Astrocyte (in vitro differentiated cells and primary cell): ENCODE results near the gene ENOPH1. TPM values are rescaled to one million over a fixed set of nuclear protein-coding genes. Genes with fewer than 3 reads are reported as not detected.
"Not testable (repeated sequence)": the region's sequence is repeated elsewhere in the genome, so short reads cannot be mapped to it uniquely, and the experiment has no call there.

Experiments used
- DNase-seq: peaks from one replicate; pipeline ENCODE4 v3.0.0-alpha.2; 2010; ENCODE audit warnings: low read depth
- FAIRE-seq: peaks from 2 replicates; lab custom pipeline; 2011; peaks lifted over from hg19 to GRCh38; lab: Jason Lieb, UNC
- H2AFZ ChIP-seq: 2 replicates; pipeline ENCODE4 v1.6.0; 2012; ENCODE audit warnings: low read depth, low read length, inconsistent platforms
- H3K27ac ChIP-seq: 2 replicates; pipeline ENCODE4 v1.5.1; 2011; ENCODE audit warnings: low read depth, low read length, inconsistent platforms
- H3K27me3 ChIP-seq: 2 replicates; pipeline ENCODE4 v1.6.0; 2011; ENCODE audit warnings: low read length, inconsistent platforms; ENCODE audit not compliant: insufficient read depth
- H3K36me3 ChIP-seq: 2 replicates; pipeline ENCODE4 v1.5.1; 2011; ENCODE audit warnings: low read length, inconsistent platforms; ENCODE audit not compliant: insufficient read depth
- H3K4me1 ChIP-seq: 2 replicates; pipeline ENCODE4 v1.5.1; 2011; ENCODE audit warnings: low read length, inconsistent platforms; ENCODE audit not compliant: insufficient read depth
- H3K4me2 ChIP-seq: 2 replicates; pipeline ENCODE4 v1.6.0; 2012; ENCODE audit warnings: low read length, inconsistent platforms
- H3K4me3 ChIP-seq: 2 replicates; pipeline ENCODE4 v1.5.1; 2011; ENCODE audit warnings: low read depth, mild to moderate bottlenecking, low read length, inconsistent platforms; ENCODE audit not compliant: insufficient read depth
- H3K79me2 ChIP-seq: 2 replicates; pipeline ENCODE4 v1.6.0; 2012; ENCODE audit warnings: mild to moderate bottlenecking, low read length, inconsistent platforms; ENCODE audit not compliant: insufficient read depth
- H3K9ac ChIP-seq: 2 replicates; pipeline ENCODE4 v1.6.0; 2012; ENCODE audit warnings: mild to moderate bottlenecking, low read length, inconsistent platforms
- H3K9me3 ChIP-seq: 2 replicates; pipeline ENCODE4 v1.5.1; 2012; ENCODE audit warnings: low read depth, mild to moderate bottlenecking, low read length, inconsistent platforms; ENCODE audit not compliant: insufficient read depth
- H4K20me1 ChIP-seq: 2 replicates; pipeline ENCODE4 v1.6.0; 2012; ENCODE audit warnings: low read length, inconsistent platforms; ENCODE audit not compliant: insufficient read depth
- H3K27ac Mint-ChIP-seq: one replicate; pipeline ENCODE4 v1.8.0; 2021; ENCODE audit warnings: mild to moderate bottlenecking, mixed read lengths; ENCODE audit not compliant: unreplicated experiment
- H3K27me3 Mint-ChIP-seq: one replicate; pipeline ENCODE4 v1.8.0; 2021; ENCODE audit warnings: low read depth, mixed read lengths; ENCODE audit not compliant: unreplicated experiment
- H3K36me3 Mint-ChIP-seq: one replicate; pipeline ENCODE4 v1.8.0; 2021; ENCODE audit warnings: low read depth, mixed read lengths; ENCODE audit not compliant: unreplicated experiment
- H3K4me1 Mint-ChIP-seq: one replicate; pipeline ENCODE4 v1.8.0; 2021; ENCODE audit warnings: low read depth, mixed read lengths; ENCODE audit not compliant: unreplicated experiment
- H3K4me3 Mint-ChIP-seq: one replicate; pipeline ENCODE4 v1.8.0; 2021; ENCODE audit warnings: mild to moderate bottlenecking, moderate library complexity, mixed read lengths; ENCODE audit not compliant: unreplicated experiment
- H3K9me3 Mint-ChIP-seq: one replicate; pipeline ENCODE4 v1.8.0; 2021; ENCODE audit warnings: mild to moderate bottlenecking, mixed read lengths; ENCODE audit not compliant: unreplicated experiment
- CTCF ChIP-seq: IDR thresholded peaks from 2 replicates; pipeline ENCODE4 v1.5.1; 2011; ENCODE audit warnings: low read depth, mild to moderate bottlenecking, inconsistent platforms, low read length, moderate library complexity; ENCODE audit not compliant: insufficient read depth
- EZH2 ChIP-seq: IDR thresholded peaks from 2 replicates; pipeline ENCODE4 v1.6.1; 2012; ENCODE audit warnings: mild to moderate bottlenecking, low read length, inconsistent platforms; ENCODE audit not compliant: insufficient read depth
- total RNA-seq: library from RNA; stranded (reverse); gene quantifications from 2 replicates; pipeline ENCODE4 v1.2.1, GENCODE V29; 2021

The ENOPH1 gene
- total RNA-seq, 1 donor from 2014 or later, result 32.6 TPM

- H2AFZ ChIP-seq, result peak overlapping the region; percentile 40
- no peak for TF ChIP-seq EZH2
- TF ChIP-seq CTCF, result no peak
- no peaks in the 10 kb centered on the region for H3K27me3 Mint-ChIP-seq
These were observed 28.1 kb upstream of the ENOPH1 start for GRCh38 chr4:82402196-82402775.

GRCh38 chr4:82403725-82404124 lies 26.7 kb upstream of the ENOPH1 start:
- no peak for FAIRE-seq
- no peak overlapping the region for H2AFZ ChIP-seq
- H3K9me3 Mint-ChIP-seq, result no peaks in the 10 kb centered on the region

More at GRCh38 chr4:82402196-82402775, 28.1 kb upstream of the ENOPH1 start:
- Histone ChIP-seq H3K79me2 (no peaks in the 10 kb centered on the region), H3K9ac (no peak overlapping the region), H3K27me3 (no peaks in the 10 kb centered on the region), H3K4me1 (no peaks in the 10 kb centered on the region), H3K27ac (no peak overlapping the region), H3K36me3 (no peaks in the 10 kb centered on the region), H3K9me3 (no peaks in the 10 kb centered on the region), H4K20me1 (no peaks in the 10 kb centered on the region), H3K4me3 (no peak overlapping the region), H3K4me2 (no peak overlapping the region)
- Mint-ChIP-seq H3K4me1 (no peaks in the 10 kb centered on the region), H3K27ac (no peak overlapping the region), H3K4me3 (no peak overlapping the region), H3K36me3 (no peaks in the 10 kb centered on the region), H3K9me3 (no peaks in the 10 kb centered on the region)
- FAIRE-seq (no peak), DNase-seq (no peak)

GRCh38 chr4:82415061-82415460 lies 15.3 kb upstream of the ENOPH1 start:
- H3K9me3 ChIP-seq, H3K4me1 ChIP-seq, H3K27me3 ChIP-seq, H3K9me3 Mint-ChIP-seq, H3K27me3 Mint-ChIP-seq, FAIRE-seq, H3K27ac Mint-ChIP-seq, H3K4me1 Mint-ChIP-seq, DNase-seq, H3K9ac ChIP-seq, H3K4me2 ChIP-seq, H3K36me3 Mint-ChIP-seq, H3K4me3 ChIP-seq, H3K27ac ChIP-seq, H3K4me3 Mint-ChIP-seq, H3K36me3 ChIP-seq, H2AFZ ChIP-seq, H3K79me2 ChIP-seq, H4K20me1 ChIP-seq: not testable (repeated sequence)

More at GRCh38 chr4:82403725-82404124, 26.7 kb upstream of the ENOPH1 start:
- DNase-seq, result no peak
- H3K27me3 Mint-ChIP-seq, result no peaks in the 10 kb centered on the region
- H3K9ac ChIP-seq, result no peak overlapping the region
- H3K36me3 Mint-ChIP-seq, result no peaks in the 10 kb centered on the region
- no peak overlapping the region for H3K27ac Mint-ChIP-seq
- H3K27me3 ChIP-seq, result no peaks in the 10 kb centered on the region
- H3K4me3 Mint-ChIP-seq, result no peak overlapping the region
- H3K4me2 ChIP-seq, result no peak overlapping the region
- H3K4me3 ChIP-seq, result no peak overlapping the region
- no peaks in the 10 kb centered on the region for H3K9me3 ChIP-seq
- no peaks in the 10 kb centered on the region for H3K36me3 ChIP-seq
- no peaks in the 10 kb centered on the region for H3K4me1 ChIP-seq
- no peak overlapping the region for H3K27ac ChIP-seq
- H4K20me1 ChIP-seq, result no peaks in the 10 kb centered on the region
- no peaks in the 10 kb centered on the region for H3K4me1 Mint-ChIP-seq
- TF ChIP-seq EZH2, result no peak
- TF ChIP-seq CTCF, result no peak
- H3K79me2 ChIP-seq, result no peaks in the 10 kb centered on the region
